ENCODE data around the gene RSRC1.
"Not testable (repeated sequence)": the region's sequence is repeated elsewhere in the genome, so short reads cannot be mapped to it uniquely, and the experiment has no call there.

GRCh38 chr3:158408518-158408897 is 298.6 kb downstream of the RSRC1 start:
- TF ChIP-seq KDM5A (IDR thresholded peaks at IDR 0.05; ENCODE audit: borderline replicate concordance, low read length); ZNF260 (CRISPR knock-in tag; IDR thresholded peaks at IDR 0.05; ENCODE audit: borderline replicate concordance, low read depth); REST (IDR thresholded peaks at IDR 0.05; ENCODE audit: borderline replicate concordance in 1 of 2, low read depth in 1 of 2, low read length in 2 of 2); DMAP1 (CRISPR knock-in tag; IDR thresholded peaks at IDR 0.05); ZNF282 (IDR thresholded peaks at IDR 0.05; ENCODE audit: partially characterized antibody); GATAD2A (CRISPR knock-in tag; IDR thresholded peaks at IDR 0.05); KDM1A (CRISPR knock-in tag; IDR thresholded peaks at IDR 0.05); ATM (IDR thresholded peaks at IDR 0.05; ENCODE audit: borderline replicate concordance); POLR2AphosphoS5 (IDR thresholded peaks at IDR 0.05; ENCODE audit: low read depth, low read length); SIN3A (IDR thresholded peaks at IDR 0.05; ENCODE audit: borderline replicate concordance, low read depth, low read length): not testable (repeated sequence)

Data from HepG2 (cell line).